ENCODE results near the gene AP1M1.
"Not testable (repeated sequence)": the region's sequence is repeated elsewhere in the genome, so short reads cannot be mapped to it uniquely, and the experiment has no call there.

The AP1M1 gene

GRCh38 chr19:16197622-16198369, at the start of gene AP1M1:
TSS of gene AP1M1 (plus strand) at chr19:16197911. CDS start at chr19:16198027, 116 bp downstream.
- DNase-seq: peak; percentile 82 to 95

GRCh38 chr19:16148443-16149229, 49.1 kb upstream of the AP1M1 start:
- DNase-seq: no peak

- no peak for DNase-seq
Observed at GRCh38 chr19:16153582-16154336, 44.0 kb upstream of the AP1M1 start.

GRCh38 chr19:16154557-16154956, 43.2 kb upstream of the AP1M1 start:
- DNase-seq: no peak

- no peak for DNase-seq
Observed at GRCh38 chr19:16155128-16155527, 42.6 kb upstream of the AP1M1 start.

- DNase-seq: no peak
Observed at GRCh38 chr19:16156904-16157303, 40.8 kb upstream of the AP1M1 start.

- no peak for DNase-seq
Observed at GRCh38 chr19:16157601-16158000, 40.1 kb upstream of the AP1M1 start.

- no peak for DNase-seq
Observed at GRCh38 chr19:16159655-16160054, 38.1 kb upstream of the AP1M1 start.

GRCh38 chr19:16160445-16160942, 37.2 kb upstream of the AP1M1 start:
- DNase-seq: no peak

GRCh38 chr19:16160943-16161560, 36.7 kb upstream of the AP1M1 start:
- peak; percentile 70 to 76 for DNase-seq

GRCh38 chr19:16161840-16162239, 35.9 kb upstream of the AP1M1 start:
- DNase-seq: peak; percentile 57 to 79

- no peak for DNase-seq
Observed at GRCh38 chr19:16164222-16164890, 33.4 kb upstream of the AP1M1 start.

GRCh38 chr19:16166417-16166816, 31.3 kb upstream of the AP1M1 start:
- DNase-seq: no peak

GRCh38 chr19:16167055-16167454, 30.7 kb upstream of the AP1M1 start:
- DNase-seq: no peak

- DNase-seq: no peak
Observed at GRCh38 chr19:16168465-16169081, 29.1 kb upstream of the AP1M1 start.

- DNase-seq: no peak
Observed at GRCh38 chr19:16170134-16170533, 27.6 kb upstream of the AP1M1 start.

- no peak for DNase-seq
Observed at GRCh38 chr19:16175954-16176353, 21.8 kb upstream of the AP1M1 start.

GRCh38 chr19:16178866-16179265, 18.8 kb upstream of the AP1M1 start:
- DNase-seq: not testable (repeated sequence)

GRCh38 chr19:16180611-16181010, 17.1 kb upstream of the AP1M1 start:
- peak; percentile 17 to 27 for DNase-seq

- DNase-seq: no peak
Observed at GRCh38 chr19:16184665-16185122, 13.0 kb upstream of the AP1M1 start.

GRCh38 chr19:16185123-16185767, 12.5 kb upstream of the AP1M1 start, which contains the start of gene FAM32A:
TSS of gene FAM32A (plus strand) at chr19:16185410. CDS start at chr19:16185443, 33 bp downstream.
- DNase-seq: peak; percentile 96 to 97
